H9 (cell line): Measurements from ENCODE around the gene CYFIP1. TPM values are rescaled to one million over a fixed set of nuclear protein-coding genes. Genes with fewer than 3 reads are reported as not detected.

Experiments
- DNase-seq: peaks from one replicate; pipeline ENCODE4 v3.0.0-alpha.2; 2017
- H2AFZ ChIP-seq: one replicate; pipeline ENCODE4 v1.6.1; 2013; ENCODE audit warnings: mild to moderate bottlenecking, low read length, control low read depth, moderate library complexity
- H2AK5ac ChIP-seq: 2 replicates; pipeline ENCODE4 v1.6.1; 2013; ENCODE audit warnings: low read length, control low read depth, mixed read lengths; ENCODE audit not compliant: insufficient read length
- H2BK120ac ChIP-seq: one replicate; pipeline ENCODE4 v1.6.1; 2013; ENCODE audit warnings: low read depth, mild to moderate bottlenecking, low read length, control low read depth, inconsistent platforms; ENCODE audit not compliant: poor library complexity, severe bottlenecking
- H2BK12ac ChIP-seq: 2 replicates; pipeline ENCODE4 v1.6.1; 2013; ENCODE audit warnings: low read length, control low read depth, mixed read lengths, low read depth; ENCODE audit not compliant: insufficient read length
- H2BK15ac ChIP-seq: 2 replicates; pipeline ENCODE4 v1.6.1; 2013; ENCODE audit warnings: low read depth, low read length, control low read depth
- H2BK20ac ChIP-seq: one replicate; pipeline ENCODE4 v1.6.1; 2013; ENCODE audit warnings: low read depth, mild to moderate bottlenecking, low read length, control low read depth, inconsistent platforms; ENCODE audit not compliant: poor library complexity, severe bottlenecking
- H2BK5ac ChIP-seq: 2 replicates; pipeline ENCODE4 v1.6.1; 2013; ENCODE audit warnings: low read length, control low read depth, mixed read lengths; ENCODE audit not compliant: insufficient read length
- H3K14ac ChIP-seq: 2 replicates; pipeline ENCODE4 v1.6.1; 2013; ENCODE audit warnings: low read length, control low read depth; ENCODE audit not compliant: insufficient read depth
- H3K18ac ChIP-seq: 2 replicates; pipeline ENCODE4 v1.6.1; 2013; ENCODE audit warnings: low read depth, mild to moderate bottlenecking, mixed read lengths, low read length, control low read depth; ENCODE audit not compliant: insufficient read length
- H3K23ac ChIP-seq: 2 replicates; pipeline ENCODE4 v1.6.1; 2013; ENCODE audit warnings: low read length, control low read depth, mixed read lengths, low read depth; ENCODE audit not compliant: insufficient read length
- H3K23me2 ChIP-seq: 2 replicates; pipeline ENCODE4 v1.6.1; 2013; ENCODE audit warnings: low read depth, mild to moderate bottlenecking, mixed read lengths, low read length, control low read depth; ENCODE audit not compliant: insufficient read length, poor library complexity, severe bottlenecking
- H3K27ac ChIP-seq: 2 replicates; pipeline ENCODE4 v1.5.1; 2013; ENCODE audit warnings: low read length, control low read depth, mixed read lengths, low read depth; ENCODE audit not compliant: insufficient read length
- H3K27me3 ChIP-seq: 2 replicates; pipeline ENCODE4 v1.6.1; 2013; ENCODE audit warnings: low read length, control low read depth, inconsistent platforms; ENCODE audit not compliant: insufficient read depth
- H3K4ac ChIP-seq: 2 replicates; pipeline ENCODE4 v1.6.1; 2013; ENCODE audit warnings: low read depth, mild to moderate bottlenecking, control low read depth, inconsistent platforms, low read length, moderate library complexity
- H3K4me1 ChIP-seq: 2 replicates; pipeline ENCODE4 v1.6.1; 2013; ENCODE audit warnings: low read length, control low read depth, inconsistent platforms; ENCODE audit not compliant: insufficient read depth
- H3K4me2 ChIP-seq: 2 replicates; pipeline ENCODE4 v1.6.1; 2013; ENCODE audit warnings: low read length, control low read depth, mixed read lengths; ENCODE audit not compliant: insufficient read length, insufficient read depth
- H3K56ac ChIP-seq: 2 replicates; pipeline ENCODE4 v1.6.1; 2013; ENCODE audit warnings: low read depth, mild to moderate bottlenecking, mixed read lengths, low read length, control low read depth; ENCODE audit not compliant: insufficient read length
- H3K79me1 ChIP-seq: 2 replicates; pipeline ENCODE4 v1.6.1; 2013; ENCODE audit warnings: low read depth, mild to moderate bottlenecking, moderate library complexity, low read length, control low read depth, inconsistent platforms; ENCODE audit not compliant: insufficient read depth, poor library complexity, severe bottlenecking
- H3K79me2 ChIP-seq: 2 replicates; pipeline ENCODE4 v1.6.1; 2013; ENCODE audit warnings: low read length, control low read depth, inconsistent platforms; ENCODE audit not compliant: insufficient read depth
- H3K9ac ChIP-seq: 2 replicates; pipeline ENCODE4 v1.6.1; 2013; ENCODE audit warnings: low read length, control low read depth, mixed read lengths; ENCODE audit not compliant: insufficient read length; ENCODE audit errors: extremely low read depth
- H3K9me3 ChIP-seq: one replicate; pipeline ENCODE4 v1.6.1; 2013; ENCODE audit warnings: low read depth, low read length, inconsistent platforms; ENCODE audit not compliant: control insufficient read depth
- H3T11ph ChIP-seq: one replicate; pipeline ENCODE4 v1.6.1; 2013; ENCODE audit warnings: mild to moderate bottlenecking, low read length, control low read depth, inconsistent platforms
- H4K20me1 ChIP-seq: one replicate; pipeline ENCODE4 v1.6.1; 2013; ENCODE audit not compliant: control insufficient read depth, insufficient read length, insufficient read depth
- H4K5ac ChIP-seq: 2 replicates; pipeline ENCODE4 v1.6.1; 2013; ENCODE audit warnings: low read depth, mild to moderate bottlenecking, mixed read lengths, low read length, control low read depth; ENCODE audit not compliant: insufficient read length
- H4K8ac ChIP-seq: replicated peaks from 2 replicates; pipeline ENCODE4 v1.6.1; 2013; ENCODE audit warnings: low read length, control low read depth, mixed read lengths, low read depth; ENCODE audit not compliant: insufficient read length
- H4K91ac ChIP-seq: 2 replicates; pipeline ENCODE4 v1.6.1; 2013; ENCODE audit warnings: low read depth, mild to moderate bottlenecking, moderate library complexity, mixed read lengths, low read length, control low read depth; ENCODE audit not compliant: insufficient read length
- H3K27ac Mint-ChIP-seq, 3 experiments: 2 replicates in 2 of 3; 3 replicates in 1 of 3; pipeline ENCODE4 v1.8.0; 2020 to 2021; ENCODE audit warnings: mixed read lengths in 3 of 3, mild to moderate bottlenecking in 1 of 3, moderate library complexity in 1 of 3
- H3K27me3 Mint-ChIP-seq: 2 replicates; pipeline ENCODE4 v1.8.0; 2021; ENCODE audit warnings: low read depth, mild to moderate bottlenecking, moderate library complexity, mixed read lengths
- H3K36me3 Mint-ChIP-seq, 3 experiments: 2 replicates in 2 of 3; 3 replicates in 1 of 3; pipeline ENCODE4 v1.8.0; 2020 to 2021; ENCODE audit warnings: low read depth in 3 of 3, mixed read lengths in 3 of 3; ENCODE audit not compliant: insufficient read depth in 1 of 3
- H3K4me1 Mint-ChIP-seq, 2 experiments: 2 replicates each; pipeline ENCODE4 v1.8.0; 2020; ENCODE audit warnings: mixed read lengths in 2 of 2
- H3K4me3 Mint-ChIP-seq, 2 experiments: 2 replicates in 1 of 2; 3 replicates in 1 of 2; pipeline ENCODE4 v1.8.0; 2020 to 2021; ENCODE audit warnings: mild to moderate bottlenecking in 2 of 2, mixed read lengths in 2 of 2, moderate library complexity in 1 of 2
- H3K9me3 Mint-ChIP-seq, 2 experiments: 2 replicates in 1 of 2; 3 replicates in 1 of 2; pipeline ENCODE4 v1.8.0; 2020; ENCODE audit warnings: mild to moderate bottlenecking in 2 of 2, mixed read lengths in 2 of 2, moderate library complexity in 1 of 2
- WGBS: extraction: QIAGEN DNeasy Blood & Tissue Kit; methylation state at CpG from one replicate; pipeline ENCODE4 v1.1.7; 2013; ENCODE audit warnings: missing lambda C conversion rate, low lambda C conversion rate, mixed read lengths; ENCODE audit not compliant: insufficient read length; ENCODE audit errors: extremely low coverage; 5-methylcytosine and 5-hydroxymethylcytosine counted together
- total RNA-seq: library from RNA; stranded (reverse); gene quantifications from 2 replicates; pipeline ENCODE4 v1.2.1, GENCODE V29; 2021
- TF ChIP-seq, protein P1 (sequence below): fragments of 200-600 bp; sonication (generic); conservative IDR thresholded peaks from 3 replicates; pipeline ENCODE4 v1.8.0; 2021; ENCODE audit warnings: antibody characterized with exemption, mild to moderate bottlenecking

CYFIP1 gene
- total RNA-seq, 1 experiment from 2014 or later, result 71.2 TPM

DNA sequence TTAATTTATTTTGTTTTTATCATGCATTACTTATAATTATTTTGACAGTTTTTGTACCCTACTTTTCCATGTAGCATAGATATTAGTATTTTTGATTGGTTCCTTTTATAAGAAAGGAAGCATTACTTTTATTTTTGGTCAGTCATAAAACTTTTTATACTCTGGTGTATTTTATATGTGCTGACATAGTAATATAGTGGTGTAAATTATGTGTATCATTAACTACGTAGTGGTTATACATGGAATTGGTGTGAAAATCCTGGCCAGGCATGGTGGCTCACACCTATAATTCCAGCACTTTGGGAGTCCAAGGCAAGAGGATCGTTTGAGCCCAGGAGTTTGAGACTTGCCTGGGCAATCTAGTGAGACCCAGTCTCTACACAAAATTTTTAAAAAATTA is 160.5 kb downstream of the CYFIP1 start:
- H3K4me1 Mint-ChIP-seq, result peaks cover 0 to 2% of the 10 kb centered on the region in 2 experiments; a peak in 1 of 4 replicates
- Histone ChIP-seq H3K27ac (no peak overlapping the region), H2AFZ (no peak overlapping the region), H3K4me1 (no peaks in the 10 kb centered on the region), H3K56ac (no peak overlapping the region), H3K27me3 (no peaks in the 10 kb centered on the region), H2BK12ac (no peak overlapping the region), H3K4me2 (no peak overlapping the region), H3K14ac (no peak overlapping the region), H4K91ac (no peak overlapping the region), H2AK5ac (no peak overlapping the region), H3T11ph (no peak overlapping the region), H2BK20ac (no peak overlapping the region), H3K18ac (no peak overlapping the region), H3K9ac (no peak overlapping the region), H4K8ac (no peak overlapping the region), H2BK5ac (no peak overlapping the region), H3K9me3 (no peaks in the 10 kb centered on the region), H3K79me1 (no peaks in the 10 kb centered on the region), H2BK15ac (no peak overlapping the region), H3K4ac (no peak overlapping the region), H2BK120ac (no peak overlapping the region), H3K23me2 (no peaks in the 10 kb centered on the region), H3K79me2 (no peaks in the 10 kb centered on the region), H3K23ac (no peak overlapping the region), H4K5ac (no peak overlapping the region), H4K20me1 (peaks cover 3% of the 10 kb centered on the region)
- H3K4me3 Mint-ChIP-seq, result no peak overlapping the region
- TF ChIP-seq, protein P1, sequence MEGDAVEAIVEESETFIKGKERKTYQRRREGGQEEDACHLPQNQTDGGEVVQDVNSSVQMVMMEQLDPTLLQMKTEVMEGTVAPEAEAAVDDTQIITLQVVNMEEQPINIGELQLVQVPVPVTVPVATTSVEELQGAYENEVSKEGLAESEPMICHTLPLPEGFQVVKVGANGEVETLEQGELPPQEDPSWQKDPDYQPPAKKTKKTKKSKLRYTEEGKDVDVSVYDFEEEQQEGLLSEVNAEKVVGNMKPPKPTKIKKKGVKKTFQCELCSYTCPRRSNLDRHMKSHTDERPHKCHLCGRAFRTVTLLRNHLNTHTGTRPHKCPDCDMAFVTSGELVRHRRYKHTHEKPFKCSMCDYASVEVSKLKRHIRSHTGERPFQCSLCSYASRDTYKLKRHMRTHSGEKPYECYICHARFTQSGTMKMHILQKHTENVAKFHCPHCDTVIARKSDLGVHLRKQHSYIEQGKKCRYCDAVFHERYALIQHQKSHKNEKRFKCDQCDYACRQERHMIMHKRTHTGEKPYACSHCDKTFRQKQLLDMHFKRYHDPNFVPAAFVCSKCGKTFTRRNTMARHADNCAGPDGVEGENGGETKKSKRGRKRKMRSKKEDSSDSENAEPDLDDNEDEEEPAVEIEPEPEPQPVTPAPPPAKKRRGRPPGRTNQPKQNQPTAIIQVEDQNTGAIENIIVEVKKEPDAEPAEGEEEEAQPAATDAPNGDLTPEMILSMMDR, result no peak
- peaks cover 18 to 45% (median 22%) of the 10 kb centered on the region in 3 experiments for H3K36me3 Mint-ChIP-seq
- DNase-seq, result no peak
- H3K27me3 Mint-ChIP-seq, result no peaks in the 10 kb centered on the region
- H3K27ac Mint-ChIP-seq, result no peak overlapping the region
- WGBS, result no CpG with 5 or more reads among the region's 2 CpGs
- H3K9me3 Mint-ChIP-seq, result no peaks in the 10 kb centered on the region

Other genes with a start within 250 kb of the CYFIP1 start
- 18.4 and 20.4 TPM in 2 replicates for gene NIPA1, start 193.7 kb downstream of the CYFIP1 start, total RNA-seq
- 77.9 and 79.3 TPM in 2 replicates for gene NIPA2, start 141.7 kb downstream of the CYFIP1 start, total RNA-seq
- gene TUBGCP5, start 59.2 kb upstream of the CYFIP1 start, total RNA-seq, result 14.7 and 15.3 TPM in 2 replicates
- not detected in 2 replicates for gene GOLGA6L1, start 156.5 kb upstream of the CYFIP1 start, total RNA-seq